ENCODE data around the gene PLK3.

- TF ChIP-seq CBFB (CRISPR knock-in tag; IDR thresholded peaks at IDR 0.05) = no peak
- no peak for TF ChIP-seq SP1 (CRISPR knock-in tag; IDR thresholded peaks at IDR 0.05)
- no peak for TF ChIP-seq PTBP1 (IDR thresholded peaks at IDR 0.05; ENCODE audit: low read depth, low read length)
- peak; percentile 63; the same call in 1 of the 2 replicates for TF ChIP-seq KLF1 (tag; IDR thresholded peaks at IDR 0.05)
- peak; percentile 47 to 58 (median 54) for TF ChIP-seq CTCF (IDR thresholded peaks at IDR 0.05 in 2 of 3, conservative IDR thresholded peaks at IDR 0.05 in 1 of 3; ENCODE audit: insufficient read depth in 2 of 3, low read depth in 1 of 3, low read length in 3 of 3)
- TF ChIP-seq, protein P1, sequence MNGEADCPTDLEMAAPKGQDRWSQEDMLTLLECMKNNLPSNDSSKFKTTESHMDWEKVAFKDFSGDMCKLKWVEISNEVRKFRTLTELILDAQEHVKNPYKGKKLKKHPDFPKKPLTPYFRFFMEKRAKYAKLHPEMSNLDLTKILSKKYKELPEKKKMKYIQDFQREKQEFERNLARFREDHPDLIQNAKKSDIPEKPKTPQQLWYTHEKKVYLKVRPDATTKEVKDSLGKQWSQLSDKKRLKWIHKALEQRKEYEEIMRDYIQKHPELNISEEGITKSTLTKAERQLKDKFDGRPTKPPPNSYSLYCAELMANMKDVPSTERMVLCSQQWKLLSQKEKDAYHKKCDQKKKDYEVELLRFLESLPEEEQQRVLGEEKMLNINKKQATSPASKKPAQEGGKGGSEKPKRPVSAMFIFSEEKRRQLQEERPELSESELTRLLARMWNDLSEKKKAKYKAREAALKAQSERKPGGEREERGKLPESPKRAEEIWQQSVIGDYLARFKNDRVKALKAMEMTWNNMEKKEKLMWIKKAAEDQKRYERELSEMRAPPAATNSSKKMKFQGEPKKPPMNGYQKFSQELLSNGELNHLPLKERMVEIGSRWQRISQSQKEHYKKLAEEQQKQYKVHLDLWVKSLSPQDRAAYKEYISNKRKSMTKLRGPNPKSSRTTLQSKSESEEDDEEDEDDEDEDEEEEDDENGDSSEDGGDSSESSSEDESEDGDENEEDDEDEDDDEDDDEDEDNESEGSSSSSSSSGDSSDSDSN (IDR thresholded peaks at IDR 0.05; ENCODE audit: borderline replicate concordance in 1 of 2, low read depth in 2 of 2, low read length in 2 of 2) = no peak
- TF ChIP-seq ZNF280B (CRISPR knock-in tag; IDR thresholded peaks at IDR 0.05) = no peak
- TF ChIP-seq SAFB2 (IDR thresholded peaks at IDR 0.05; ENCODE audit: borderline replicate concordance, low read depth, low read length, severe bottlenecking) = no peak
- TF ChIP-seq, protein P2, sequence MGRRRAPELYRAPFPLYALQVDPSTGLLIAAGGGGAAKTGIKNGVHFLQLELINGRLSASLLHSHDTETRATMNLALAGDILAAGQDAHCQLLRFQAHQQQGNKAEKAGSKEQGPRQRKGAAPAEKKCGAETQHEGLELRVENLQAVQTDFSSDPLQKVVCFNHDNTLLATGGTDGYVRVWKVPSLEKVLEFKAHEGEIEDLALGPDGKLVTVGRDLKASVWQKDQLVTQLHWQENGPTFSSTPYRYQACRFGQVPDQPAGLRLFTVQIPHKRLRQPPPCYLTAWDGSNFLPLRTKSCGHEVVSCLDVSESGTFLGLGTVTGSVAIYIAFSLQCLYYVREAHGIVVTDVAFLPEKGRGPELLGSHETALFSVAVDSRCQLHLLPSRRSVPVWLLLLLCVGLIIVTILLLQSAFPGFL (CRISPR knock-in tag; IDR thresholded peaks at IDR 0.05) = no peak
- no peak for TF ChIP-seq RBM22 (IDR thresholded peaks at IDR 0.05; ENCODE audit: low read depth, low read length, poor library complexity, severe bottlenecking)
- TF ChIP-seq RAD21 (CRISPR knock-in tag; conservative IDR thresholded peaks at IDR 0.05 in 1 of 2, IDR thresholded peaks at IDR 0.05 in 1 of 2) = peak in 1 of 2 experiments; percentile 33; a peak in 2 of 4 replicates
Measured at GRCh38 chr1:44830900-44831304, 30.7 kb downstream of the PLK3 start.
